OCI-LY7 (cell line): Measurements from ENCODE around the gene VWC2L. TPM values are rescaled to one million over a fixed set of nuclear protein-coding genes. Genes with fewer than 3 reads are reported as not detected.

ENCODE experiments used
- BruUV-seq: library from RNA; stranded (reverse); fragments of 400-500 nt; replicated peaks from 2 replicates; lab custom pipeline; 2021; lab: Mats Ljungman, UMichigan
- CTCF ChIA-PET: fragments of 300-600 bp; sonication (Branson Sonifier 250); formaldehyde crosslinking; loops from one replicate; lab custom pipeline; 2022; ENCODE audit warnings: antibody characterized with exemption; ENCODE audit not compliant: unreplicated experiment; lab: Charles Lee
- POLR2A ChIA-PET: fragments of 300-600 bp; sonication (Branson Sonifier 250); formaldehyde crosslinking; loops from one replicate; lab custom pipeline; 2022; ENCODE audit warnings: antibody characterized with exemption; lab: Charles Lee
- DNase-seq: peaks from one replicate; pipeline ENCODE4 v3.0.0-alpha.2; 2015; ENCODE audit warnings: low spot score
- H2AFZ ChIP-seq: fragments of 200-600 bp; sonication (generic), shearing (Covaris generic); 2 replicates; pipeline ENCODE4 v1.6.1; 2014; ENCODE audit warnings: mild to moderate bottlenecking, antibody characterized with exemption, low read length, moderate library complexity
- H3K27ac ChIP-seq: fragments of 200-600 bp; sonication (generic); 2 replicates; pipeline ENCODE4 v1.5.1; 2014; ENCODE audit warnings: mixed run types, low read depth, mild to moderate bottlenecking, moderate library complexity, low read length, inconsistent platforms; ENCODE audit not compliant: poor library complexity, severe bottlenecking
- H3K36me3 ChIP-seq: fragments of 200-600 bp; sonication (generic); 2 replicates; pipeline ENCODE4 v1.6.1; 2014; ENCODE audit warnings: mild to moderate bottlenecking, antibody characterized with exemption, low read length, moderate library complexity, mixed read lengths; ENCODE audit not compliant: insufficient read depth
- H3K4me1 ChIP-seq: fragments of 200-600 bp; sonication (generic); 2 replicates; pipeline ENCODE4 v1.5.1; 2014; ENCODE audit warnings: mild to moderate bottlenecking, low read length; ENCODE audit not compliant: insufficient read depth, poor library complexity, severe bottlenecking
- H3K4me2 ChIP-seq: fragments of 200-600 bp; sonication (generic); 2 replicates; pipeline ENCODE4 v1.6.1; 2014; ENCODE audit warnings: mild to moderate bottlenecking, low read length
- H3K4me3 ChIP-seq: fragments of 200-600 bp; sonication (generic); 2 replicates; pipeline ENCODE4 v1.5.1; 2014; ENCODE audit warnings: mild to moderate bottlenecking, low read depth, low read length; ENCODE audit not compliant: poor library complexity, severe bottlenecking
- H3K79me2 ChIP-seq: fragments of 200-600 bp; sonication (generic); 2 replicates; pipeline ENCODE4 v1.6.1; 2016; ENCODE audit warnings: low read depth, mild to moderate bottlenecking, low read length, moderate library complexity, mixed read lengths; ENCODE audit not compliant: insufficient read depth
- H3K9me2 ChIP-seq: fragments of 200-600 bp; sonication (generic); 2 replicates; pipeline ENCODE4 v1.6.1; 2016; ENCODE audit warnings: mild to moderate bottlenecking, low read length, mixed read lengths; ENCODE audit not compliant: insufficient read depth
- H3K9me3 ChIP-seq: fragments of 200-600 bp; sonication (generic); 2 replicates; pipeline ENCODE4 v1.6.1; 2014; ENCODE audit warnings: mild to moderate bottlenecking, mixed run types, low read length, mixed read lengths
- H4K20me1 ChIP-seq: fragments of 200-600 bp; sonication (generic); 2 replicates; pipeline ENCODE4 v1.6.1; 2014; ENCODE audit warnings: mild to moderate bottlenecking, antibody characterized with exemption, low read length, moderate library complexity, mixed read lengths; ENCODE audit not compliant: insufficient read depth
- EZH2phosphoT487 ChIP-seq: fragments of 200-600 bp; sonication (generic); IDR thresholded peaks from 2 replicates; pipeline ENCODE4 v1.6.1; 2018; ENCODE audit warnings: low read depth, borderline replicate concordance, mild to moderate bottlenecking, mixed run types, antibody characterized with exemption, low read length, moderate library complexity, mixed read lengths
- intact Hi-C: fragments of 100-400 bp; cut with micrococcal nuclease; formaldehyde crosslinking; loops from one replicate; pipeline ENCODE4 v1.10.0; 2022; ENCODE audit not compliant: unreplicated experiment
- total RNA-seq, 2 experiments: library from RNA; depleted of rRNA in 1 of 2; stranded (reverse); fragments of >200 nt in 1 of 2; shearing (Covaris generic) in 1 of 2; gene quantifications; 2 replicates each; pipeline ENCODE4 v1.2.3, GENCODE V29; 2014 to 2022
- TF ChIP-seq, protein P1 (sequence below): fragments of 200-600 bp; sonication (generic); conservative IDR thresholded peaks from 2 replicates; pipeline ENCODE4 v1.5.1; 2014; ENCODE audit warnings: mild to moderate bottlenecking, antibody characterized with exemption, low read length, moderate library complexity, mixed read lengths

VWC2L gene
- total RNA-seq, 2 experiments from 2014 or later: not detected

GRCh38 chr2:214450118-214450894 is 39.5 kb downstream of the VWC2L start:
- Histone ChIP-seq H2AFZ (no peak overlapping the region), H3K79me2 (no peaks in the 10 kb centered on the region), H3K4me3 (no peak overlapping the region), H3K36me3 (no peaks in the 10 kb centered on the region), H3K27ac (no peak overlapping the region), H3K4me2 (no peak overlapping the region), H4K20me1 (no peaks in the 10 kb centered on the region), H3K9me3 (no peaks in the 10 kb centered on the region), H3K9me2 (no peaks in the 10 kb centered on the region), H3K4me1 (no peaks in the 10 kb centered on the region)
- TF ChIP-seq EZH2phosphoT487: no peak
- TF ChIP-seq, protein P1, sequence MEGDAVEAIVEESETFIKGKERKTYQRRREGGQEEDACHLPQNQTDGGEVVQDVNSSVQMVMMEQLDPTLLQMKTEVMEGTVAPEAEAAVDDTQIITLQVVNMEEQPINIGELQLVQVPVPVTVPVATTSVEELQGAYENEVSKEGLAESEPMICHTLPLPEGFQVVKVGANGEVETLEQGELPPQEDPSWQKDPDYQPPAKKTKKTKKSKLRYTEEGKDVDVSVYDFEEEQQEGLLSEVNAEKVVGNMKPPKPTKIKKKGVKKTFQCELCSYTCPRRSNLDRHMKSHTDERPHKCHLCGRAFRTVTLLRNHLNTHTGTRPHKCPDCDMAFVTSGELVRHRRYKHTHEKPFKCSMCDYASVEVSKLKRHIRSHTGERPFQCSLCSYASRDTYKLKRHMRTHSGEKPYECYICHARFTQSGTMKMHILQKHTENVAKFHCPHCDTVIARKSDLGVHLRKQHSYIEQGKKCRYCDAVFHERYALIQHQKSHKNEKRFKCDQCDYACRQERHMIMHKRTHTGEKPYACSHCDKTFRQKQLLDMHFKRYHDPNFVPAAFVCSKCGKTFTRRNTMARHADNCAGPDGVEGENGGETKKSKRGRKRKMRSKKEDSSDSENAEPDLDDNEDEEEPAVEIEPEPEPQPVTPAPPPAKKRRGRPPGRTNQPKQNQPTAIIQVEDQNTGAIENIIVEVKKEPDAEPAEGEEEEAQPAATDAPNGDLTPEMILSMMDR: no peak
- intact Hi-C loops: no loop called here
- DNase-seq: no peak
- no TSS peak for BruUV-seq
- ChIA-PET CTCF (no interaction called here), POLR2A (interaction anchor here (0.5 kb wide), 1 partner anchor 1840 kb away, joined by 3 read pairs; no protein-coding TSS in a partner anchor)

DNA sequence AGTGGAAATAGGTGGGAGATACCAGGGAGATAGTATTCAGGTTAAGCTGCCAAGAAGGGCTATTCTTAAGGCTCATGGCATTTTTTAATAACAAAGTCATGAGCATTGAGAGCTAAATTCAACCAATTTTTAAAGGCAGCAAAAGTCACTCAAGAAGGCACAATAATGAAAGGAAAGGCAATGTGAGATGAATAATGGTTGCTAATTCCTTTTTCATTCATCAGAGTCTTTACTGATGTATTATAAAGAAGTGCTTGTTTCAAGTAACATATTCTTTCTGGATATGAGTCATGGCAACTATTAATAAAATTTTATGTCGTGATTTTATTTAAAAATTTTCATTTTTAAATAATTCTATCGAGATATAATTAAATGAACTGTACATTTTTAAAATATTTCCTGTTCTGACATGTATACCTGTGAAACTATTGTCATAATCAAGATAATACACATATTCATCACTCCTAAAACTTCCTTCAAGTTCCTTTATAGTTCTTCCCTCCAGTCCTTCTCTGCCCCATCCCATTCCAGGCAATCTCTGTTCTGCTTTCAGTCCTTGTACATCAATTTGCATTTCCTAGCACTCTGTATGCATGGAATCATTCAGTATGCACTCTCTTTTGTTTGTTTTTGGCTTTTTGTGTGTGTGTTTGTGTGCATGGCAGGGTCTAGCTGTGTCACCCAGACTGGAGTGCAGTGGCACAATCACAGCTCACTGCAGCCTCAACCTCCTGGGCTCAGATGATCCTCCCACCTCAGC is 40.8 kb downstream of the VWC2L start:
- TF ChIP-seq, protein P1: no peak
- TF ChIP-seq EZH2phosphoT487: no peak
- POLR2A ChIA-PET: interaction anchor here (0.6 kb wide), 1 partner anchor 152 kb away, joined by 3 read pairs; no protein-coding TSS in a partner anchor
- no TSS peak for BruUV-seq
- H3K9me3 ChIP-seq: no peaks in the 10 kb centered on the region
- H3K4me3 ChIP-seq: no peak overlapping the region
- H3K36me3 ChIP-seq: no peaks in the 10 kb centered on the region
- H3K9me2 ChIP-seq: no peaks in the 10 kb centered on the region
- H3K4me1 ChIP-seq: no peaks in the 10 kb centered on the region
- no peak overlapping the region for H3K27ac ChIP-seq
- no peak overlapping the region for H3K4me2 ChIP-seq
- intact Hi-C loops: no loop called here
- CTCF ChIA-PET: no interaction called here
- no peaks in the 10 kb centered on the region for H3K79me2 ChIP-seq
- no peak overlapping the region for H2AFZ ChIP-seq
- no peaks in the 10 kb centered on the region for H4K20me1 ChIP-seq
- DNase-seq: no peak
